ENCODE results near the gene AGBL3. TPM values are rescaled to one million over a fixed set of nuclear protein-coding genes. Genes with fewer than 3 reads are reported as not detected.

The AGBL3 gene
- total and polyA plus RNA-seq, 9 of the 15 experiments (the other 6 are each of a cell fraction or from before 2014, with no cell fraction given): 0.54 to 2.9 (median 1.7) TPM

DNA sequence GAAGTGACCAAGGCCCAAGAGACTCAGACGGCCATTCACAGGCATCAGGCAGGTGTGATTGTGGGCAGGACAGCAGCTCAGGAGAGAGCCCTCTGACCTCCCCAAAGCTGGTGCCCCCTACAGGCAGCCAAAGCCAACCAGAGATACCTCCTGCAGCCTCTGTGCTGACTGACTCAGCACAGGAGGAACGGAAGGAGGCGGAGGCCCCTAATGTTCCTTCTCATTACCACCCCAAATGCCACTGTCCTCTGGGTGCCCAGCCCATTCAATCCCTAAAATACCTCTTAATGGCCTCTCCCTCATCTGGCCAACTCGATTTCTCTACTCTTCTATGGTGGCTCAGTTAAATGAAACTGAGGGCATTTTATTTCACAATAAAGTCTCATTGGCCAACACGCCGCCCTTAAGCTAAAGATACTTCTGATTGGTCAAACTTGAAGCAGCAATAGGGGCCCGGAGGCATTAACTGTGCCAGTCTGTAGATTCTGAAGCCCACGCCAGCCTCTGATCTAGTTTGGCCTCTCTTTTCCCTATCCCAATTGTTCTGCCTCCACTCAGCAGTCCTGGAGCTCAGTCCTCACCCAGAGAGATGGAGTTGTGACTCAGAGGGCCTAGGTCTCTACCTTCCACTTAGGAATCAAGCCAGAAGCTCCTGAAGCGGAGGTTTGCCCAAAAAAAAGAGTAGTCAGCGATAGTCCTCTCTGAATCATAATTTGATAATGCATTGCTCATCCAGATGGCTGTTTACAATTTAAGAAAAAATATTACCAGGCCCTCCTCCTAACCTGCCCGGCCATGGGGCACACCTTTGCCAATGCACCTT is 183.0 kb downstream of the AGBL3 start:
- ATAC-seq: peak; percentile 74
- Histone ChIP-seq H3K4me3 (peak overlapping the region; percentile 83), H2AFZ (ENCODE audit: low read depth, low read length) (0 out of 2 replicates have a peak overlapping the region, but pooled peaks have one; percentile 93), H4K20me1 (replicated peaks; ENCODE audit: control insufficient read depth, insufficient read depth, low read length) (0 out of 2 replicates have a peak, but pooled peaks cover 5% of the 10 kb centered on the region), H3K9ac (ENCODE audit: insufficient read depth in 1 of 2, low read depth in 2 of 2, low read length in 2 of 2) (peak overlapping the region; percentile 96 to 100), H3K27ac (ENCODE audit: extremely low read depth, low read depth, low read length) (peak overlapping the region; percentile 95), H3K27me3 (ENCODE audit: control insufficient read depth in 2 of 2, insufficient read depth in 2 of 2, low read length in 2 of 2) (no peaks in the 10 kb centered on the region), H3K4me1 (replicated peaks in 1 of 2; ENCODE audit: control insufficient read depth in 2 of 2, insufficient read depth in 2 of 2, low read length in 2 of 2) (peaks cover 15 to 30% of the 10 kb centered on the region in 2 experiments; a peak in 4 of 5 replicates), H3K36me3 (ENCODE audit: control insufficient read depth, insufficient read depth, low read length) (peaks cover 46% of the 10 kb centered on the region), H3K9me3 (replicated peaks; ENCODE audit: control insufficient read depth, insufficient read depth, low read depth, low read length) (0 out of 2 replicates have a peak, but pooled peaks cover 2% of the 10 kb centered on the region), H3K9me1 (ENCODE audit: control insufficient read depth, insufficient read depth, low read length) (no peaks in the 10 kb centered on the region), H3K4me2 (ENCODE audit: insufficient read depth, low read length) (peak overlapping the region; percentile 88), H3K79me2 (ENCODE audit: control insufficient read depth, insufficient read depth, low read length) (peaks cover 33% of the 10 kb centered on the region)
- ChIA-PET POLR2A (interaction anchor here (0.6 to 1.5 kb wide), 7 partner anchors 9 to 232 kb away, joined by 3 to 11 read pairs (median 3); partner anchors contain the start of genes TMEM140 and WDR91), CTCF (ENCODE audit: low intra/inter-chr PET ratio) (interaction anchor here (0.6 to 0.8 kb wide), 2 partner anchors 183 to 294 kb away, joined by 4 to 5 read pairs; partner anchors contain the start of gene AGBL3)
- in situ Hi-C loops (cut with MboI) (no loop called here), intact Hi-C loops (cut with micrococcal nuclease) (loop anchor here (1.0 kb wide), 1 partner anchor 183 kb away; the partner anchor contains the start of gene AGBL3)
- peak; percentile 78 to 89 (median 82) for DNase-seq (ENCODE audit: extremely low read depth in 1 of 4, low spot score in 3 of 4)
- peak; percentile 81 for FAIRE-seq
- BruUV-seq (replicated peaks): TSS peak; percentile 54
- 26% methylated on average over 11 of the region's 11 CpGs for WGBS (ENCODE audit: insufficient coverage, low coverage, missing lambda C conversion rate)
- no peak for TF ChIP-seq PRMT5 (CRISPR knock-in tag; IDR thresholded peaks at IDR 0.05)
- TF ChIP-seq, protein P1, sequence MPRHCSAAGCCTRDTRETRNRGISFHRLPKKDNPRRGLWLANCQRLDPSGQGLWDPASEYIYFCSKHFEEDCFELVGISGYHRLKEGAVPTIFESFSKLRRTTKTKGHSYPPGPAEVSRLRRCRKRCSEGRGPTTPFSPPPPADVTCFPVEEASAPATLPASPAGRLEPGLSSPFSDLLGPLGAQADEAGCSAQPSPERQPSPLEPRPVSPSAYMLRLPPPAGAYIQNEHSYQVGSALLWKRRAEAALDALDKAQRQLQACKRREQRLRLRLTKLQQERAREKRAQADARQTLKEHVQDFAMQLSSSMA (CRISPR knock-in tag; IDR thresholded peaks at IDR 0.05): no peak
- peak; percentile 52; the same call in 1 of the 2 replicates for TF ChIP-seq LCOR (CRISPR knock-in tag; IDR thresholded peaks at IDR 0.05)
- TF ChIP-seq BHLHE40 (IDR thresholded peaks at IDR 0.05; ENCODE audit: low read length): no peak
- no peak for TF ChIP-seq ZNF695 (CRISPR knock-in tag; IDR thresholded peaks at IDR 0.05)
- TF ChIP-seq, protein P2, sequence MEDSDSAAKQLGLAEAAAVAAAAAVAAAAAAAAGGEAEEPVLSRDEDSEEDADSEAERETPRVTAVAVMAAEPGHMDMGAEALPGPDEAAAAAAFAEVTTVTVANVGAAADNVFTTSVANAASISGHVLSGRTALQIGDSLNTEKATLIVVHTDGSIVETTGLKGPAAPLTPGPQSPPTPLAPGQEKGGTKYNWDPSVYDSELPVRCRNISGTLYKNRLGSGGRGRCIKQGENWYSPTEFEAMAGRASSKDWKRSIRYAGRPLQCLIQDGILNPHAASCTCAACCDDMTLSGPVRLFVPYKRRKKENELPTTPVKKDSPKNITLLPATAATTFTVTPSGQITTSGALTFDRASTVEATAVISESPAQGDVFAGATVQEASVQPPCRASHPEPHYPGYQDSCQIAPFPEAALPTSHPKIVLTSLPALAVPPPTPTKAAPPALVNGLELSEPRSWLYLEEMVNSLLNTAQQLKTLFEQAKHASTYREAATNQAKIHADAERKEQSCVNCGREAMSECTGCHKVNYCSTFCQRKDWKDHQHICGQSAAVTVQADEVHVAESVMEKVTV (CRISPR knock-in tag; IDR thresholded peaks at IDR 0.05): no peak
- TF ChIP-seq, protein P3, sequence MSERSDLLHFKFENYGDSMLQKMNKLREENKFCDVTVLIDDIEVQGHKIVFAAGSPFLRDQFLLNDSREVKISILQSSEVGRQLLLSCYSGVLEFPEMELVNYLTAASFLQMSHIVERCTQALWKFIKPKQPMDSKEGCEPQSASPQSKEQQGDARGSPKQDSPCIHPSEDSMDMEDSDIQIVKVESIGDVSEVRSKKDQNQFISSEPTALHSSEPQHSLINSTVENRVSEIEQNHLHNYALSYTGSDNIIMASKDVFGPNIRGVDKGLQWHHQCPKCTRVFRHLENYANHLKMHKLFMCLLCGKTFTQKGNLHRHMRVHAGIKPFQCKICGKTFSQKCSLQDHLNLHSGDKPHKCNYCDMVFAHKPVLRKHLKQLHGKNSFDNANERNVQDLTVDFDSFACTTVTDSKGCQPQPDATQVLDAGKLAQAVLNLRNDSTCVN (CRISPR knock-in tag; IDR thresholded peaks at IDR 0.05): peak; percentile 44; the same call in 1 of the 2 replicates
- no peak for TF ChIP-seq NRF1 (conservative IDR thresholded peaks at IDR 0.05 in 1 of 2, IDR thresholded peaks at IDR 0.05 in 1 of 2)
- TF ChIP-seq, protein P4, sequence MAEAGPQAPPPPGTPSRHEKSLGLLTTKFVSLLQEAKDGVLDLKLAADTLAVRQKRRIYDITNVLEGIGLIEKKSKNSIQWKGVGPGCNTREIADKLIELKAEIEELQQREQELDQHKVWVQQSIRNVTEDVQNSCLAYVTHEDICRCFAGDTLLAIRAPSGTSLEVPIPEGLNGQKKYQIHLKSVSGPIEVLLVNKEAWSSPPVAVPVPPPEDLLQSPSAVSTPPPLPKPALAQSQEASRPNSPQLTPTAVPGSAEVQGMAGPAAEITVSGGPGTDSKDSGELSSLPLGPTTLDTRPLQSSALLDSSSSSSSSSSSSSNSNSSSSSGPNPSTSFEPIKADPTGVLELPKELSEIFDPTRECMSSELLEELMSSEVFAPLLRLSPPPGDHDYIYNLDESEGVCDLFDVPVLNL (CRISPR knock-in tag; IDR thresholded peaks at IDR 0.05; ENCODE audit: low read depth): no peak
- TF ChIP-seq SP2 (IDR thresholded peaks at IDR 0.05; ENCODE audit: extremely low read depth, low read depth, low read length, poor library complexity, severe bottlenecking): no peak
- no peak for TF ChIP-seq ZNF780A (CRISPR knock-in tag; IDR thresholded peaks at IDR 0.05)
- TF ChIP-seq ZNF347 (CRISPR knock-in tag; IDR thresholded peaks at IDR 0.05; ENCODE audit: low read depth): no peak
- 0 out of 2 replicates have a peak, but pooled peaks have one; percentile 2 for TF ChIP-seq GABPB1 (CRISPR knock-in tag; IDR thresholded peaks at IDR 0.05)
- TF ChIP-seq ZFP36 (IDR thresholded peaks at IDR 0.05; ENCODE audit: low read depth, low read length, partially characterized antibody): peak; percentile 60
- no peak for TF ChIP-seq SAFB2 (IDR thresholded peaks at IDR 0.05; ENCODE audit: borderline replicate concordance, low read depth, low read length, severe bottlenecking)
- TF ChIP-seq BMI1 (IDR thresholded peaks at IDR 0.05; ENCODE audit: low read length): no peak
- TF ChIP-seq BRD9 (IDR thresholded peaks at IDR 0.05; ENCODE audit: low read depth, partially characterized antibody): no peak
